GM23338 (cell line): Measurements from ENCODE around the gene TRAF3IP1.

Experiments used
- CREB1 ChIP-seq: fragments of 250-450 bp; sonication (Bioruptor Pico); IDR thresholded peaks from 2 replicates; pipeline ENCODE4 v1.5.0; 2020; ENCODE audit warnings: low read depth, mild to moderate bottlenecking, moderate library complexity
- CTCF ChIP-seq, 2 experiments: fragments of 200-600 bp in 1 of 2; sonication (generic) in 1 of 2; conservative IDR thresholded peaks; 2 replicates each; pipeline versions ENCODE4 v1.5.1 to v1.6.1; 2016 to 2017; ENCODE audit warnings: antibody characterized with exemption in 2 of 2, low read depth in 2 of 2, mild to moderate bottlenecking in 2 of 2, moderate library complexity in 1 of 2
- EZH2 ChIP-seq: fragments of 200-600 bp; sonication (generic); IDR thresholded peaks from one replicate; pipeline ENCODE4 v1.8.0; 2017; ENCODE audit warnings: antibody characterized with exemption, mild to moderate bottlenecking, low read depth; ENCODE audit not compliant: unreplicated experiment
- EZH2phosphoT487 ChIP-seq: fragments of 200-600 bp; sonication (generic); IDR thresholded peaks from one replicate; pipeline ENCODE4 v1.8.1; 2018; ENCODE audit warnings: antibody characterized with exemption; ENCODE audit not compliant: unreplicated experiment
- JUNB ChIP-seq: IDR thresholded peaks from one replicate; pipeline ENCODE4 v1.6.1; 2016; ENCODE audit warnings: antibody characterized with exemption; ENCODE audit not compliant: unreplicated experiment
- POLR2AphosphoS5 ChIP-seq: IDR thresholded peaks from 2 replicates; pipeline ENCODE4 v1.6.1; 2016; ENCODE audit warnings: antibody characterized with exemption, low read depth
- REST ChIP-seq: IDR thresholded peaks from one replicate; pipeline ENCODE4 v1.6.1; 2018; ENCODE audit warnings: antibody characterized with exemption; ENCODE audit not compliant: unreplicated experiment
- ZNF462 ChIP-seq: fragments of 250-450 bp; sonication (Bioruptor Pico); IDR thresholded peaks from 2 replicates; pipeline ENCODE4 v1.5.0; 2020; ENCODE audit warnings: mild to moderate bottlenecking, moderate library complexity

- TF ChIP-seq CTCF (conservative IDR thresholded peaks at IDR 0.05; ENCODE audit: low read depth in 2 of 2) (no peak), JUNB (no peak), EZH2 (no peak), EZH2phosphoT487 (no peak), REST (no peak), POLR2AphosphoS5 (no peak), CREB1 (no peak), ZNF462 (no peak)
These were observed 102.0 kb downstream of the TRAF3IP1 start for GRCh38 chr2:238422285-238422684.
